ENCODE data around the gene SPACDR.
A peak's percentile ranks its signal among the peaks of the same experiment; 100 is the strongest.
"Not testable (repeated sequence)": the region's sequence is repeated elsewhere in the genome, so short reads cannot be mapped to it uniquely, and the experiment has no call there.

Gene SPACDR

DNA sequence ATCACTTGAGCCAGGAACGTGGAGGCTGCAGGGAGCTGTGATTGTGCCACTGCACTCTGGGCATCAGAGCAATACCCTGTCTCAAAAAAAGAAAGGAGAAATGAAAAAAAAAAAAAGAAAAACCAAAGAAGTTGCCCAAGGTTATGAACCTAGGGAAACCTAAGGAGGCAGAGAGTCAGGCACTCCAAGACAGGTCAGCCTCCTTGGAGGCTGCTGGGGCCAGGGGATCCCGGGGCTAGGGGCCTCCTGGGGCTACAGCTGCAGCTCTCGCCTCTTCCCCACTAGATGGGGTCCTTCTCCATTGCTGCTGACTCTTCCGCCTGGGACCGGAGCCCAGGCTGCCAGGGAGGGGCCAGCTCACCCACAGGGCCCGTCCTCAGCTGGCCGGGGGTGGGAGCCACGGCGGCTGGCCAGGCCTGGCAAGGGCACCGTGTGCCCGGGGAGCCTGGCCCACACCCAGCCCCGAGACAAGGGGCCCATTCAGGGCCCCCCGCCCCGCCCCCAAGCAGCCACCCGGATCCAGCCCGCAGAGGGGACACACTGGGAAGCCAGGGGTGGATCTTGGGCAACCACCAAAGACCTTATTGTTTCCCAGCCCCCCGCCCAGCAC is 1.7 kb upstream of the SPACDR start:
- peak; percentile 59 to 75 (median 72) for DNase-seq

DNA sequence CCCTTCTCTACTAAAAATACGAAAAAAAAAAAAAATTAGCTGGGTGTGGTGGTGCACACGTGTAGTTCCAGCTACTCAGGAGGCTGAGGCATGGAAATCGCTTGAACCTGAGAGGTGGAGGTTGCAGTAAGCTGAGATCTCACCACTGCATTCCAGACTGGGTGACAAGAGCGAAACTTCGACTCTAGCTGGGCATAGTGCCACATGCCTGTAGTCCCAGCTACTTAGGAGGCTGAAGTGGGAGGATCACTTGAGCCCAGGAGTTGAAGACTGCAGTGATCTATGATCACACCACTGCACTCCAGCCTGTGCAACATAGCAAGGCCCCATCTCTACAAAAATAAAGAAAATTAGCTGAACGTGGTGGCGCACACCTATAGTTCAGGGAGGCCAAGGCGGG is 1.2 kb upstream of the SPACDR start:
- no peak for DNase-seq

GRCh38 chr7:100464791-100465190 is 731 bp upstream of the SPACDR start:
- DNase-seq: no peak

- no peak for DNase-seq
These were observed 7.0 kb downstream of the SPACDR start for GRCh38 chr7:100457033-100457432.

DNA sequence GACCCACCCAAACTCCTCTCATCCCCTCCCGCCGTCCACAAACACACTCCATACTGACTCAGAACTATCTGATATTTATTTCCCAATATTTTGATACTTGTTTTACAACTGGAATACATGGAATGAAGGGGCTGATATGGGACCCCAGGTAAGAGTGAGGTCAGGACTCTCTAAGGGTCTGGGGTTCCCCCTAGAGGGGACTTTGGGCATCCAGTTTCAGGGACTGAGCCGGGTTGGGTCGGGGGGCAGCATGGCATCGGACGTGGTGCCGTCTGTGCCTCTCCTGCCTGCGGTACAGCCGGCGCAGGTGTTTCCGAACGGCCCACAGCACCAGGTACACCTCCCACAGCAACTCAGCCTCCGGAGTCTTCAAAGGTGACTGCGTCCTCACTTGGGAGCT is 7.5 kb downstream of the SPACDR start:
- no peak for DNase-seq

GRCh38 chr7:100455206-100455605 is 8.9 kb downstream of the SPACDR start:
- DNase-seq: no peak

DNA sequence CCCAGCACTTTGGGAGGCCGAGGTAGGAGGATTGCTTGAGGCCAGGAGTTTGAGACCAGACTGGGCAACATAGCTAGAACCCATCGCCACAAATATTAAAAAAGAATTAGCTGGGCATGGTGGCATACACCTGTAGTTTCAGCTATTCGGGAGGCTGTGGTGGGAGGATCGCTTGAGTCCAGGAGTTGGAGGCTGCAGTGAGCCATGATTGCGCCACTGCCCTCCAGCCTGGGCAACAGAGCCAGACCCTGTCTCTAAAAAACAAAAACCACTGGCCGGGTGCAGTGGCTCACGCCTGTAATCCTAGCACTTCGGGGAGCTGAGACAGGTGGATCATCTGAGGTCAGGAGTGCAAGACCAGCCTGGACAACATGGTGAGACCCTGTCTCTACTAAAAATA is 10.2 kb downstream of the SPACDR start:
- not testable (repeated sequence) for DNase-seq

DNA sequence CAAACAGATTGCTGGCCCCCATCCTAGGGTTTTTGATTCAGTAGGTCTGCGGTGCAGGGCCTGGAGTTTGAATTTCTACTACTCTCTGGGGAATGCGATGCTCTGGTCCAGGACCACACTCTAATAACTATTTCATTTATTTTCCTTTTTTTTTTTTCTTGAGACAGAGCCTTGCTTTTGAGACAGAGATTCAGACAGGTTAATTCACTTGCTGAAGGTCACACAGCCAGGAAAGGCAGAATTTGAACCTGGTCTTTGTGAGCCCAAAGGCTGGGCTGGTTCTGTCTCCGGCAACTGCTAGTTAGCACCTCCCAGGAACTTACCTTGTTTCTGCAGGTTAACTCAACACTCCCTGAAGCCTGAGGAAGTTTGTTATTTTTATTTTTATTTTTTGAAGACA is 11.5 kb downstream of the SPACDR start:
- DNase-seq: no peak

- no peak for DNase-seq
These were observed 14.8 kb downstream of the SPACDR start for GRCh38 chr7:100449190-100449795.

DNA sequence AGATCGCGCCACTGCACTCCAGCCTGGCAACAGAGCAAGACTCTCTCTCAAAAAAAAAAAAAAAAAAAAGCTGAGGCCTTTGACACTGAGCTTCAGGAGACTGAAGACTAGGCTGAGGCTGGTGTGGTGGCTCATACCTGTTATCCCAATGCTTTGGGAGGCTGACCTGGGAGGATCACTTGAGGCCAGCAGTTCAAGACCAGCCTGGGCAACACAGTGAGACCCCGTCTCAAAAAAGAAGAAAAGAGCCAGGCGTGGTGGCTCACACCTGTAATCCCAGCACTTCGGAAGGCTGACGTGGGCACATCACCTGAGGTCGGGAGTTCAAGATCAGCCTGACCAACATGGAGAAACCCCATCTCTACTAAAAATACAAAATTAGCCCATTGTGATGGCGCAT is 16.7 kb downstream of the SPACDR start:
- DNase-seq: not testable (repeated sequence)

DNA sequence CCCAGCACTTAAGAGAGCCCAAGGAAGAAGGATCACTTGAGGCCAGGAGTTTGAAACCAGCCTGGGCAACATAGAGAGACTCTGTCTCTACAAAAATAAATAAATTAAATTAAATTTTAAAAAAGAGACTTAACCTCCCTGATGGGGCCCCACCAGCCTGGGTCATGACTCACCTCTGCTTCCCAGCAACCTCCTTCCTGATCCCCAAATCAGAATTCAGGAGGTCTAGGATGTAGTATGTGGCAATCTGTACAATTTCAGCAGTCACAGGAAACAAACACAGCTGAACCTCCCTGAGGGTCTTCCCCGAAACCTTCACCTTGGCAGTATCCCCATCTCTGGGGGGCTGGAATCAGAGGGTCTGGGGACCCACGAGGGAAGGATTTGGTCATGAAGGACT is 18.0 kb downstream of the SPACDR start:
- DNase-seq: no peak

- DNase-seq: peak; percentile 76 to 90 (median 79)
These were observed 19.5 kb downstream of the SPACDR start for GRCh38 chr7:100444311-100445278.

GRCh38 chr7:100443096-100443840 is 20.8 kb downstream of the SPACDR start:
- no peak for DNase-seq

DNA sequence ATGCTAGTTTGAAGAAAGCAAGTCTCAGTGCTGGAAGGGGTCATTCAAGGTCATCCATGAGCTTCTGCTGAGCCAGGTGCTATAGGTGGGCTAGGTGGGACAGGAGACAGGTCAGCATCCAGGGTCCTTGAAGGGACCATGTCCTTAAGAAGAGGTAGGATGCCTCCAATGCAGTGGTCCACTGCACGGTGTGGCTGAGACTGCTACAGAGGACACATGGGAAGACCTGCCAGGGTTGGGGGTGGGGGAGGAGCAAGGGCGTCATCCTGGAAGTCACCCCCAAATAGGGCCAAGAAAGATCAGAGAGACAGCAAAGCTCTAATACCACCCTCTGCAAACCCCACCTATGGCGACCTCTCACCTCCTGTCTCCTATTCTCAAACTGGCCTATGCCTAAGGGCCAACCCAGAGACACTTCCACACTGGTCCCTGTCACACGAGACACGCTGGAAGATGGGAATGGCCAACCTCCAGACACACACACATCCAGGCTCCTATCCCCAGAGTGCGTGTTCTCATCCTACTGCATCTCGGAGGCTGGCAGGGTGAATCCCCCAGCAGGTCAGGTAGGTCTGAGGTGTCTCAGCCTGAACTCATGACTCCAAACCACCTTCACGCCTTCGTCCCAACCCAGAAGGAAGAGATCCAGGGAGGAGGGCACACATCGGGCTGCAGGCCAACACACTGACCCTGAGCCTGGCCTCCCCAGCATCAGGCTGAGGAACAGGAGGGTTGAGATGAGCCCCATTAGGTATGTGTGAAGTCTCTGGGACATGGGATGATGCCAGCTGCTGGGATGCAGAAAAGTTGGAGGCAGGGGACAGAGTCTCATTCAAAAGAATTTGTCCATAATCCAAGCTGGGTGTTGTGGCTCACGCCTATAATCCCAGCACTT is 22.2 kb downstream of the SPACDR start:
- DNase-seq: no peak

GRCh38 chr7:100439244-100439643 is 24.8 kb downstream of the SPACDR start:
- not testable (repeated sequence) for DNase-seq

- not testable (repeated sequence) for DNase-seq
These were observed 25.3 kb downstream of the SPACDR start for GRCh38 chr7:100438731-100439130.

DNA sequence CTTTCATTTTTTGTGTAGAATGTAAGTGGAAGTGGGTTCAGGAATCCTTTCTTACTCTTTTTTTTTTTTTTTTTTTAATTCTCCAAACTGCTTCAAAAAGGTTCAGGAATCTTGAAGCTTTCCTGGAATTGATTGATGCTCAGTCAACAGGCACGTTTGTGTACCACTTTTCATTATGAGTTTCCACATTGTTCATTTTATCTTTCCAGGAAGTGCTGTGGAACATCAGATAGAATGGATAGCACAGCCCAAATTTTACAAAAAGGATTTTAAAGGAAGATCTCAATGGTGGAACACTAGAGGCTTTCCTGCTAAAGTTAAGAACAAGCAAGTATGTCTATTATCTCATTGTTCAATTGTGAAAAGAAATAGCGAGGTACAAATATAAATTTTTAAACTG is 25.9 kb downstream of the SPACDR start:
- no peak for DNase-seq

DNA sequence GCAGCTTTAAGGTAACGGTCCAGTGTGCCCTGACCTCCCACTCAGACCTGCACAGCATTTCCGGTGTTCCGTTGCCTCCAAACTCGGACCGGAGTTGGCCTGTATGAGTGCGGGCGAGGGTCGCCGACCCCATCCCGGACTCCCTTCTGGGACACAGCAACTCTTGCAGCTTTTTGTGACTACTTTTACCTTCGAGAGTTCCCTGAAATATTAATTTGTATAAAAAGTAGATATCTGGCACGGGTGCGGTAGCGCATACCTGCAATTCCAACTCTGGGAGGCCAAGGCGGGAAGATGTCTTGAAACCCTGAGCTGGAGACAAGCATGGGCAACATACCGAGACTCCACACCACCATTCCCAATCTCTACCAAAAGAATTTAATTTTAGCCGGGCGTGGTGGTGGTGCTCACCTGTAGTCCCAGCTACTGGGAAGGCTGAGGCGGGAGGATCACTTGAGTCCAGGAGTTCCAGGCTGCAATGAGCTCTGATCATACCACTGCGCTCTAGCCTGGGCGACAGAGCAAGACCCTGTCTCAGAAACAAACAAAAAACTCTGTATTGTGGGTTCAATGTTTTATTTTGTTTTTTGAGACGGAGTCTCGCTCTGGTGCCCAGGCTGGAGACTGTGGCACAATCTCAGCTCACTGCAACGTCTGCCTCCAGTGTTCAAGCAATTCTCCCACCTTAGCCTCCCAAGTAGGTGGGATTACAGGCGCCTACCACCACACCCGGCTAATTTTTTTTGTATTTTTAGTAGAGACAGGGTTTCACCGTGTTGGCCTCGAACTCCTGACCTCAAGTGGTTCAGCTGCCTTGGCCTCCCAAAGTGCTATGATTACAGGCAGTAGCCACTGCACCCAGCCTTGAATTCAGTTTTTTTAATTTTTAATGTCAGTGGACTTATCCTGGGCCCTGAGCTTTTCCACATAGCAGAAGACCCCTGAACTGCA is 26.6 kb downstream of the SPACDR start:
- DNase-seq: no peak

DNA sequence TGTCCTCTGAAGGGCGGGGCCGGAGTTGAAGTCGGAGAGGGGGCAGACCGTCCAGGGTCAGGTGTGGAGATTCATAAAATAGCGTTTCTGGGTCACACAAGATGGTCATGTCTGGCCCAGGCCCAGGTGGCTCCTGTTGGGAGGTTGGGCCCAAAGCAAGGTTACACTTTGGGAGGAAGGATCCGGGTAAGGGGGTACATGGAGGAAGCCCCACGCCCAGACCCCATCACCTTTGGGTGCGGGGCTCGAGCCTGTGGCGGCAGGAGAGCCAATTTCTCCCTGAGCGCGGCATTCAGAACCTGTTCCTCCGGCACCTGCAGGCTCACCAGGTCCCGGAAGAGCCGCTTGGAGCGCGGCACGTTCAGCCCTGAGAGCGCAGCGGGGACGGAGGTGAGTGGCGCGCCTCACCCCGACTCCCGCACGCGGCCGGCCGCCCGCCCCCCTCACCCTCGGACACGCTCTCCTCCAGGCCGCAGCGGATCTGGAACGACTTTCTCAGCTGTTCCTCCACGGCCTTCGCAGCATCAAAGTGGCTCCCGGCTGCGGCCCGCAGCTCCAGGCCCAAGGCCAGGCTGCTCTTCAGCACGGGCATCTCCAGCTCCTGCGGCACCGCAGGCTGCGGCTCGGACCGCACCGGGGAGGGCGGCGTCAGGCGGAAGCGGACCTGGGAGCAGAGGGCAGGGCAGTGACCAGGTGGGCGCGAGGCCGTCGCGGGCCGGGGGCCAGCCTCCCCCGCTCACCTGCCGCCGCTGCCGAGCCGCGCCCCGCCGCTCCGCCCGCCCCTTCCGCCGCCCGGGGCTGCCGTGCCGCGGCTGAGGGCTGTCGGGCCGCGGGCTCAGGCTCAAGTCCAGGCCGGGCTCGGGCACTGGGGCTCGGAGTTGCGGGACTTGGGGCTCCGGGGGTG is 28.4 kb downstream of the SPACDR start:
- peak; percentile 23 to 59 (median 42) for DNase-seq
